CD14-positive monocyte (primary cell): ENCODE measurements around the gene AMACR. TPM values are rescaled to one million over a fixed set of nuclear protein-coding genes. Genes with fewer than 3 reads are reported as not detected.

Experiments
- DNase-seq, 3 donors: peaks; one replicate each; pipeline ENCODE4 v3.0.0-alpha.2; 2011 to 2022
- H2AFZ ChIP-seq: 2 replicates; pipeline ENCODE4 v1.6.0; 2012; ENCODE audit warnings: mild to moderate bottlenecking, low read depth, low read length, inconsistent platforms; ENCODE audit not compliant: insufficient read depth, poor library complexity, severe bottlenecking
- H3K27ac ChIP-seq, 2 donors: 1 replicate in 1 of 2; 2 replicates in 1 of 2; pipeline ENCODE4 v1.5.1; 2012 to 2013; ENCODE audit warnings: low read length in 2 of 2, control low read depth in 1 of 2, inconsistent platforms in 1 of 2, low read depth in 1 of 2, mild to moderate bottlenecking in 1 of 2
- H3K27me3 ChIP-seq, 2 donors: one replicate each; pipeline versions ENCODE4 v1.6.0 to v1.6.1; 2011 to 2013; ENCODE audit warnings: low read length in 2 of 2; ENCODE audit not compliant: control insufficient read depth in 2 of 2, insufficient read depth in 2 of 2
- H3K36me3 ChIP-seq, 2 donors: replicated peaks in 1 of 2; 1 replicate in 1 of 2; 2 replicates in 1 of 2; pipeline versions ENCODE4 v1.5.1 to v1.6.1; 2012 to 2013; ENCODE audit warnings: low read length in 2 of 2, control low read depth in 1 of 2, inconsistent platforms in 1 of 2, mild to moderate bottlenecking in 1 of 2; ENCODE audit not compliant: insufficient read depth in 2 of 2, control insufficient read depth in 1 of 2
- H3K4me1 ChIP-seq, 2 donors: 1 replicate in 1 of 2; 2 replicates in 1 of 2; pipeline versions ENCODE4 v1.5.1 to v1.6.1; 2012 to 2013; ENCODE audit warnings: low read length in 2 of 2, control low read depth in 1 of 2, inconsistent platforms in 1 of 2, mild to moderate bottlenecking in 1 of 2, moderate library complexity in 1 of 2; ENCODE audit not compliant: insufficient read depth in 2 of 2, control insufficient read depth in 1 of 2
- H3K4me2 ChIP-seq: replicated peaks from 2 replicates; pipeline ENCODE3; 2012; ENCODE audit warnings: low read length, moderate library complexity, mild to moderate bottlenecking; ENCODE audit not compliant: poor library complexity, severe bottlenecking; ENCODE audit errors: extremely low read depth
- H3K4me3 ChIP-seq, 3 experiments: fragments of 200-600 bp in 1 of 3; sonication (generic) in 1 of 3; replicated peaks in 1 of 3; 1 replicate in 2 of 3; 2 replicates in 1 of 3; pipeline ENCODE4 v1.5.1; 2011 to 2013; ENCODE audit warnings: low read length in 3 of 3, mild to moderate bottlenecking in 3 of 3, control low read depth in 2 of 3, low read depth in 2 of 3, inconsistent platforms in 1 of 3, moderate library complexity in 1 of 3
- H3K79me2 ChIP-seq: 2 replicates; pipeline ENCODE4 v1.6.0; 2012; ENCODE audit warnings: mild to moderate bottlenecking, control low read depth, inconsistent platforms, low read length, moderate library complexity; ENCODE audit not compliant: insufficient read depth
- H3K9ac ChIP-seq: 2 replicates; pipeline ENCODE4 v1.6.0; 2017; ENCODE audit warnings: low read length, mild to moderate bottlenecking; ENCODE audit not compliant: insufficient read depth, poor library complexity, severe bottlenecking
- H3K9me3 ChIP-seq, 2 donors: replicated peaks in 1 of 2; 1 replicate in 1 of 2; 2 replicates in 1 of 2; pipeline versions ENCODE4 v1.5.1 to v1.6.1; 2012 to 2013; ENCODE audit warnings: low read length in 2 of 2, control low read depth in 1 of 2; ENCODE audit not compliant: control insufficient read depth in 1 of 2, insufficient read depth in 1 of 2
- H4K20me1 ChIP-seq: 2 replicates; pipeline ENCODE4 v1.6.0; 2012; ENCODE audit warnings: mild to moderate bottlenecking, low read length, control low read depth, moderate library complexity; ENCODE audit not compliant: insufficient read depth
- H3K27ac Mint-ChIP-seq, 7 donors: one replicate each; pipeline ENCODE4 v1.8.0; 2020; ENCODE audit warnings: mild to moderate bottlenecking in 7 of 7, mixed read lengths in 7 of 7, moderate library complexity in 6 of 7, inconsistent platforms in 2 of 7
- H3K27me3 Mint-ChIP-seq, 3 donors: one replicate each; pipeline ENCODE4 v1.8.0; 2021 to 2022; ENCODE audit warnings: low read depth in 3 of 3, mild to moderate bottlenecking in 3 of 3, mixed read lengths in 3 of 3, moderate library complexity in 3 of 3, inconsistent platforms in 1 of 3
- H3K36me3 Mint-ChIP-seq, 2 donors: one replicate each; pipeline ENCODE4 v1.8.0; 2020; ENCODE audit warnings: mixed read lengths in 2 of 2, inconsistent platforms in 1 of 2, mild to moderate bottlenecking in 1 of 2
- H3K4me1 Mint-ChIP-seq: one replicate; pipeline ENCODE4 v1.8.0; 2020; ENCODE audit warnings: mild to moderate bottlenecking, mixed read lengths
- H3K4me3 Mint-ChIP-seq, 2 donors: one replicate each; pipeline ENCODE4 v1.8.0; 2020; ENCODE audit warnings: mild to moderate bottlenecking in 2 of 2, mixed read lengths in 2 of 2, moderate library complexity in 1 of 2
- H3K9me3 Mint-ChIP-seq, 7 donors: one replicate each; pipeline ENCODE4 v1.8.0; 2020 to 2022; ENCODE audit warnings: mixed read lengths in 7 of 7, mild to moderate bottlenecking in 6 of 7, moderate library complexity in 6 of 7, inconsistent platforms in 2 of 7
- WGBS: methylation state at CpG from one replicate; pipeline ENCODE4 v1.1.5; 2013; ENCODE audit warnings: missing lambda C conversion rate; ENCODE audit not compliant: insufficient coverage; 5-methylcytosine and 5-hydroxymethylcytosine counted together
- intact Hi-C, 2 donors: fragments of 100-400 bp; cut with micrococcal nuclease; formaldehyde crosslinking; loops; one replicate each; pipeline versions ENCODE4 v1.15.0 to v1.15.1; 2023
- polyA plus RNA-seq, 3 donors: library from polyadenylated mRNA; depleted of rRNA in 1 of 3; unstranded in 2 of 3; stranded (reverse) in 1 of 3; fragments of 300-500 nt in 2 of 3; fragments of >200 nt in 1 of 3; fragmentation: Illumina TruSeq in 2 of 3; gene quantifications; 1 replicate in 2 of 3; 2 replicates in 1 of 3; pipeline ENCODE4 v1.2.3, GENCODE V29; 2012 to 2021
- TF ChIP-seq, protein P1 (sequence below): fragments of 200-600 bp; IDR thresholded peaks from one replicate; pipeline ENCODE4 v1.8.0; 2022; ENCODE audit warnings: antibody characterized with exemption, mild to moderate bottlenecking

The AMACR gene
- polyA plus RNA-seq, 3 donors: 1.2 to 6.1 (median 4.8) TPM

GRCh38 chr5:34057118-34057517 lies 49.3 kb upstream of the AMACR start:
- H3K9ac ChIP-seq: no peak overlapping the region
- no peaks in the 10 kb centered on the region for H4K20me1 ChIP-seq
- no peaks in the 10 kb centered on the region for H3K36me3 ChIP-seq
- Mint-ChIP-seq H3K27me3 (peaks cover 0 to 2% (median 0%) of the 10 kb centered on the region in 3 donors), H3K27ac (no peak overlapping the region), H3K9me3 (peaks cover 0 to 3% (median 0%) of the 10 kb centered on the region in 7 donors), H3K4me3 (no peak overlapping the region), H3K4me1 (no peaks in the 10 kb centered on the region), H3K36me3 (peaks cover 3 to 17% of the 10 kb centered on the region in 2 donors)
- no peak overlapping the region for H3K4me3 ChIP-seq
- no peaks in the 10 kb centered on the region for H3K27me3 ChIP-seq
- H3K79me2 ChIP-seq: no peaks in the 10 kb centered on the region
- no peaks in the 10 kb centered on the region for H3K4me1 ChIP-seq
- WGBS: no CpG with 5 or more reads among the region's 3 CpGs
- intact Hi-C loops: no loop called here
- H3K4me2 ChIP-seq: no peak overlapping the region
- H3K9me3 ChIP-seq: peaks cover 0 to 6% of the 10 kb centered on the region in 2 donors
- TF ChIP-seq, protein P1, sequence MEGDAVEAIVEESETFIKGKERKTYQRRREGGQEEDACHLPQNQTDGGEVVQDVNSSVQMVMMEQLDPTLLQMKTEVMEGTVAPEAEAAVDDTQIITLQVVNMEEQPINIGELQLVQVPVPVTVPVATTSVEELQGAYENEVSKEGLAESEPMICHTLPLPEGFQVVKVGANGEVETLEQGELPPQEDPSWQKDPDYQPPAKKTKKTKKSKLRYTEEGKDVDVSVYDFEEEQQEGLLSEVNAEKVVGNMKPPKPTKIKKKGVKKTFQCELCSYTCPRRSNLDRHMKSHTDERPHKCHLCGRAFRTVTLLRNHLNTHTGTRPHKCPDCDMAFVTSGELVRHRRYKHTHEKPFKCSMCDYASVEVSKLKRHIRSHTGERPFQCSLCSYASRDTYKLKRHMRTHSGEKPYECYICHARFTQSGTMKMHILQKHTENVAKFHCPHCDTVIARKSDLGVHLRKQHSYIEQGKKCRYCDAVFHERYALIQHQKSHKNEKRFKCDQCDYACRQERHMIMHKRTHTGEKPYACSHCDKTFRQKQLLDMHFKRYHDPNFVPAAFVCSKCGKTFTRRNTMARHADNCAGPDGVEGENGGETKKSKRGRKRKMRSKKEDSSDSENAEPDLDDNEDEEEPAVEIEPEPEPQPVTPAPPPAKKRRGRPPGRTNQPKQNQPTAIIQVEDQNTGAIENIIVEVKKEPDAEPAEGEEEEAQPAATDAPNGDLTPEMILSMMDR: no peak
- no peak for DNase-seq
- no peak overlapping the region for H3K27ac ChIP-seq
- no peak overlapping the region for H2AFZ ChIP-seq

DNA sequence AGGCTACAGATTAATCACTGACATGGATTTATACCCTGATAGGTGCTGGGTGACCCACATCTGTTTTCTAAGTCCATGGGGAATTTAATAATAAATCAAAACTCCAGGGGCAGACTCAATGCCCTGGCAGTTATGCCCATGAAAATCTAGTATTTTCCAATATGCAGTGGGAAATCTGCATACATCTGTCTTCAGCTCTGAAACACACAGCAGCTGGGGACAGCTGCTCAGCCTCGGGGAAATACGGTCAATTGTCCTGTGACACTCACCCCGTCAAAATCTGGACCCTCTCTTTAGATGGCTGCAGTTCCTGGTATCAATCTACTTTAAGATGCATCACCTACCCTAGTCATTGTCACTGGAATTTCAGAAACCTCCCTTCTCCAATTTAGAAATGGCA lies 47.8 kb upstream of the AMACR start:
- TF ChIP-seq, protein P1: no peak
- no peaks in the 10 kb centered on the region for H4K20me1 ChIP-seq
- Mint-ChIP-seq H3K4me3 (no peak overlapping the region), H3K4me1 (no peaks in the 10 kb centered on the region), H3K36me3 (peaks cover 6 to 16% of the 10 kb centered on the region in 2 donors), H3K9me3 (peaks cover 0 to under 1% (median 0%) of the 10 kb centered on the region in 7 donors), H3K27ac (no peak overlapping the region), H3K27me3 (peaks cover 0 to 2% (median 0%) of the 10 kb centered on the region in 3 donors)
- no peak overlapping the region for H3K9ac ChIP-seq
- no peaks in the 10 kb centered on the region for H3K79me2 ChIP-seq
- H3K27ac ChIP-seq: no peak overlapping the region
- H2AFZ ChIP-seq: no peak overlapping the region
- intact Hi-C loops: no loop called here
- no peaks in the 10 kb centered on the region for H3K4me1 ChIP-seq
- H3K4me2 ChIP-seq: no peak overlapping the region
- DNase-seq: no peak
- no peak overlapping the region for H3K4me3 ChIP-seq
- WGBS: 100% methylated on average over 2 of the region's 3 CpGs
- H3K36me3 ChIP-seq: no peaks in the 10 kb centered on the region
- no peaks in the 10 kb centered on the region for H3K27me3 ChIP-seq
- H3K9me3 ChIP-seq: no peaks in the 10 kb centered on the region
